Prostate gland (tissue), 2 donors: ENCODE data around the gene PIK3C3. TPM values are rescaled to one million over a fixed set of nuclear protein-coding genes. Genes with fewer than 3 reads are reported as not detected.

Experiments
- DNase-seq: peaks from one replicate; pipeline ENCODE4 v3.0.0-alpha.2; 2019; ENCODE audit warnings: low spot score
- H3K27ac ChIP-seq, 2 donors: fragments of 200-600 bp; sonication (generic); 2 replicates each; pipeline ENCODE4 v1.5.1; 2017 to 2019
- H3K27me3 ChIP-seq: fragments of 200-600 bp; sonication (generic); replicated peaks from 2 replicates; pipeline ENCODE4 v1.5.1; 2019; ENCODE audit not compliant: insufficient read depth
- H3K36me3 ChIP-seq, 2 donors: fragments of 200-600 bp; sonication (generic); 1 replicate in 1 of 2; 2 replicates in 1 of 2; pipeline versions ENCODE4 v1.5.1 to v1.8.1; 2017 to 2019
- H3K4me1 ChIP-seq: fragments of 200-600 bp; sonication (generic); replicated peaks from 2 replicates; pipeline ENCODE4 v1.5.1; 2019
- H3K4me3 ChIP-seq, 2 donors: fragments of 200-600 bp; sonication (generic); 2 replicates each; pipeline ENCODE4 v1.5.1; 2017 to 2019
- H3K9me3 ChIP-seq: fragments of 200-600 bp; sonication (generic); 2 replicates; pipeline ENCODE4 v1.5.1; 2017
- POLR2A ChIP-seq: fragments of 450-650 bp; IDR thresholded peaks from one replicate; pipeline ENCODE4 v1.6.1; 2016; ENCODE audit warnings: antibody characterized with exemption, mild to moderate bottlenecking
- POLR2AphosphoS5 ChIP-seq: sonication (generic); formaldehyde crosslinking; IDR thresholded peaks from one replicate; pipeline ENCODE4 v1.6.1; 2017; ENCODE audit warnings: antibody characterized with exemption
- WGBS: methylation state at CpG from one replicate; pipeline ENCODE4 v1.1.5; 2018; 5-methylcytosine and 5-hydroxymethylcytosine counted together
- intact Hi-C: fragments of 100-400 bp; cut with DNase I; formaldehyde crosslinking; loops from one replicate; pipeline ENCODE4 v1.14.2; 2022
- total RNA-seq, 2 donors: library from RNA; depleted of rRNA; stranded (reverse); fragments of >200 nt; gene quantifications; one replicate each; pipeline ENCODE4 v1.1.0, GENCODE V29; 2016
- TF ChIP-seq, protein P1 (sequence below), 4 experiments: fragments of 200-600 bp in 2 of 4; fragments of 450-650 bp in 2 of 4; sonication (generic) in 2 of 4; IDR thresholded peaks; 1 replicate in 3 of 4; 2 replicates in 1 of 4; pipeline ENCODE4 v1.5.1; 2016 to 2019; ENCODE audit warnings: antibody characterized with exemption in 4 of 4, mild to moderate bottlenecking in 2 of 4, moderate library complexity in 2 of 4

The PIK3C3 gene
- total RNA-seq, 2 donors from 2014 or later, result 42.8 to 48.1 TPM

DNA sequence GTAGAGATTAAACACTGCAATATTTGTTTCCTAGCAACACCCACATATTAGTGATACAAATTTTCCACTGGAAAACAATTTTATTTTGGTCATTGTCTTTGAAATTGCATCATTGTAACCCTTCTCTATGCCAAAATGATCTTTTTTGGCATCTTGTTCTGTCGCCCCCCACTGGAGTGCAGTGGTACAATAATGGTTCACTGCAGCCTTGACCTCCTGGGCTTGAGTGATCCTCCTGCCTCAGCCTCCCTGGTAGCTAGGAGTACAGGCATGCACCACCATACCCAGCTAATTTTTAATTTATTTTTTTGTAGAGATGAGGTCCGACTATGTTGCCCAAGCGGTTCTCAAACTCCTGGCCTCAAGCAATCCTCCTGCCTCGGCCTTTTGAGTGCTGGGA is 117.4 kb downstream of the PIK3C3 start:
- intact Hi-C loops, result no loop called here
- no peak overlapping the region for H3K4me3 ChIP-seq
- DNase-seq, result no peak
- no peak overlapping the region for H3K27ac ChIP-seq
- H3K36me3 ChIP-seq, result no peaks in the 10 kb centered on the region
- 96% methylated on average over 4 of the region's 4 CpGs for WGBS
- no peak for TF ChIP-seq POLR2AphosphoS5
- TF ChIP-seq, protein P1, sequence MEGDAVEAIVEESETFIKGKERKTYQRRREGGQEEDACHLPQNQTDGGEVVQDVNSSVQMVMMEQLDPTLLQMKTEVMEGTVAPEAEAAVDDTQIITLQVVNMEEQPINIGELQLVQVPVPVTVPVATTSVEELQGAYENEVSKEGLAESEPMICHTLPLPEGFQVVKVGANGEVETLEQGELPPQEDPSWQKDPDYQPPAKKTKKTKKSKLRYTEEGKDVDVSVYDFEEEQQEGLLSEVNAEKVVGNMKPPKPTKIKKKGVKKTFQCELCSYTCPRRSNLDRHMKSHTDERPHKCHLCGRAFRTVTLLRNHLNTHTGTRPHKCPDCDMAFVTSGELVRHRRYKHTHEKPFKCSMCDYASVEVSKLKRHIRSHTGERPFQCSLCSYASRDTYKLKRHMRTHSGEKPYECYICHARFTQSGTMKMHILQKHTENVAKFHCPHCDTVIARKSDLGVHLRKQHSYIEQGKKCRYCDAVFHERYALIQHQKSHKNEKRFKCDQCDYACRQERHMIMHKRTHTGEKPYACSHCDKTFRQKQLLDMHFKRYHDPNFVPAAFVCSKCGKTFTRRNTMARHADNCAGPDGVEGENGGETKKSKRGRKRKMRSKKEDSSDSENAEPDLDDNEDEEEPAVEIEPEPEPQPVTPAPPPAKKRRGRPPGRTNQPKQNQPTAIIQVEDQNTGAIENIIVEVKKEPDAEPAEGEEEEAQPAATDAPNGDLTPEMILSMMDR (IDR thresholded peaks at IDR 0.05), result no peak
- TF ChIP-seq POLR2A, result no peak
- H3K4me1 ChIP-seq, result no peaks in the 10 kb centered on the region
- no peaks in the 10 kb centered on the region for H3K9me3 ChIP-seq
- H3K27me3 ChIP-seq, result no peaks in the 10 kb centered on the region

DNA sequence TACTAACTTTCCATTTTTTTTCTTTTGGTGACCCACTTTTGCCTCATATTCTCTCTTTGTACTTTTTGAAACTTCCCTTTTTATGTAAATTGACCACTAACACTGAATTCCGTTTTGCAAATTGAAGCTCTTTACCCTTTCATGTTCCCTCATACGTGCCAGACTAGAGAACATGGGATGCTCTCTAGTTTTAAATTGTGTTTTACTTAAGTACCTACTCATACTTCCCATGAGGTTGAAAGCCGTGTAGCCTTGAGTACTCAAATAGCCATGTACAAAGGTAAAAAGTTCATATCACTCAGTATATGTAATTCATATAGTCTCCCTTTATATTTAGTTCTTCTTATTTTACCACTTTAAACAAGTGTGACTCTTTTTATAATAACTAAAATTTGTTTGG is 119.7 kb downstream of the PIK3C3 start:
- 87% methylated on average over 3 of the region's 3 CpGs for WGBS
- Histone ChIP-seq H3K27ac (no peak overlapping the region), H3K27me3 (no peaks in the 10 kb centered on the region), H3K4me3 (no peak overlapping the region), H3K9me3 (no peaks in the 10 kb centered on the region), H3K4me1 (no peaks in the 10 kb centered on the region), H3K36me3 (no peaks in the 10 kb centered on the region)
- no peak for TF ChIP-seq POLR2AphosphoS5
- TF ChIP-seq POLR2A, result no peak
- TF ChIP-seq, protein P1 (IDR thresholded peaks at IDR 0.05), result no peak
- DNase-seq, result no peak
- intact Hi-C loops, result no loop called here

DNA sequence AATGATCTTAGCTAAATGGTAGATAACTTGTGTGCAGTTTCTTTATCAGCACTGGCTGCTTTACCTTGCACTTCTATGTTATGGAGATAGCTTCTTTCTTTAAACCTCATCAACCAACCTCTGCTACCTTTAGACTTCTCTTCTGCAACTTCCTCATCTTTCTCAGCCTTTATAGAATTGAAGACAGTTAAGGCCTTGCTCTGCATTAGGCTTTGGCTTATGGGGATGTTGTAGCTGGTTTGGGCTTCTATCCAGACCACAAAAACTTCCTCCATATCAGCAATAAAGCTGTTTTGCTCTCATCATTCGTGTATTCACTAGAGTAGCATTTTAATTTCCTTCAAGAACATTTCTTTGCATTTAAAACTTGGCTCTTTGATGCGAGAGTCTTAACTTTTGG is 123.7 kb downstream of the PIK3C3 start:
- TF ChIP-seq POLR2AphosphoS5 (no peak), POLR2A (no peak)
- TF ChIP-seq, protein P1 (IDR thresholded peaks at IDR 0.05), result no peak
- H3K27me3 ChIP-seq, result no peaks in the 10 kb centered on the region
- intact Hi-C loops, result no loop called here
- DNase-seq, result no peak
- no peaks in the 10 kb centered on the region for H3K4me1 ChIP-seq
- no peak overlapping the region for H3K27ac ChIP-seq
- no peaks in the 10 kb centered on the region for H3K9me3 ChIP-seq
- 67% methylated on average over 2 of the region's 2 CpGs for WGBS
- H3K4me3 ChIP-seq, result no peak overlapping the region
- no peaks in the 10 kb centered on the region for H3K36me3 ChIP-seq

DNA sequence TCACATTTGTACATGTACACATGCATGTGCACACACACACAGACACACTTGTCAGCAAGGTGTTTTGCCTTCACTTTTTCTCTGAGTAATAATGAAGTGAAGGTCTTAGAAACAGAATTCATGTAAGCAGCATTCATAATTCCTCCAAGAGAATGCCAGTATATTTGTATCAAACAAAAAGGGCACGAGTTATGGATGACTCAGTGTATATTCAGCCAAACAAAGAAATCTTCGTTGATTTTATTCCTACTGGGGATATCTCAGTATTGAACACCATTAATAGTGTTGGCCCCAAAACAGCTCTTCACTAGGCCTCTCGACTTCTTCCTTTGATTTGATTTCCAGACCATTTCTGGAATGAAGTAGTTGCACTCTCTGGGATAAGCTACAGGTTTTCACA is 125.3 kb downstream of the PIK3C3 start:
- Histone ChIP-seq H3K4me1 (no peaks in the 10 kb centered on the region), H3K36me3 (no peaks in the 10 kb centered on the region), H3K27ac (no peak overlapping the region), H3K4me3 (no peak overlapping the region), H3K9me3 (no peaks in the 10 kb centered on the region), H3K27me3 (no peaks in the 10 kb centered on the region)
- intact Hi-C loops, result no loop called here
- TF ChIP-seq POLR2AphosphoS5 (no peak), POLR2A (no peak)
- TF ChIP-seq, protein P1 (IDR thresholded peaks at IDR 0.05), result no peak
- DNase-seq, result no peak
- 75% methylated on average over 3 of the region's 3 CpGs for WGBS

DNA sequence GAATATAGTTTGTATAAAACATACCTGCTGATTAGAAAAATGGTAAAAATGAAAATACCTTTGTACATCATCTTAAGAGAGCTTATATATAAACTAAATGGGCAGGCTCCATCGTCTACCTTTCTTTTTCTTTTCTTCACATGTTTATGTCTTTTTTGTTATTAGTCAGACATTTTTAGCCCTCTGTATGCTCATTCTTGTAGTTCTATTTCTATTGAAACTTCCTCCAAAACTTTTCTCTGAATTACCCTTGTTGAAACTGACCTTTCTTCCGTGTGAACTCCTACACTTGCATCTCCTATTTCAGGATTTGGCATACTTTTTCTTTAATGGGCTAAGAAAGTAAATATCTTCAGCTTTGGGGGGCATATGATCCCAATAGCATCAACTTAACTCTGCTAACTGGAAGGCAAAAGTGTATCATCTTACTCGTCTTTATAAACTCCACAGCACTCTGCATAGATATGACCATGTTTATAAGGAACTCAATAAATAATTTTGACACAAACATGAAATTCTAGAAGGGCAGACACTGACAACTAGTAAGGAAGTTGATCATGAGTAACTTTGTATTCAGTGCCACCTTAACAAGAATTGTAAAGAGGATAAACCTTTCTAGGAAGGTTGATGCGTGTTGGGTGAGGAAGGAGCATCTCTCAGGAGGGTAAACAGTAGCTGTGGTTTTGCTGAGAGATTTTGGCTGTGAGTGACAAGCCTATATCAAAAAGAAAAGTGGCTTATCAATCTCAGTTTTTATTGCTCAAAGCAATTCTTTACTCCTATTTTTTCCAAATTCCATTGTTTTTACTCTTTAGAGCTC is 127.6 kb downstream of the PIK3C3 start:
- WGBS, result 73% methylated on average over 4 of the region's 4 CpGs
- no peak for DNase-seq

More for the DNA sequence above, 127.6 kb downstream of the PIK3C3 start:
- Histone ChIP-seq H3K27ac (no peak overlapping the region), H3K9me3 (no peaks in the 10 kb centered on the region), H3K27me3 (no peaks in the 10 kb centered on the region), H3K4me1 (no peaks in the 10 kb centered on the region), H3K4me3 (no peak overlapping the region), H3K36me3 (no peaks in the 10 kb centered on the region)
- intact Hi-C loops, result no loop called here
- TF ChIP-seq POLR2AphosphoS5 (no peak), POLR2A (no peak)
- TF ChIP-seq, protein P1 (IDR thresholded peaks at IDR 0.05), result no peak
